HG02623 (cell line): ENCODE data around the gene RASSF5.
"Not testable (repeated sequence)": the region's sequence is repeated elsewhere in the genome, so short reads cannot be mapped to it uniquely, and the experiment has no call there.

ENCODE experiments used
- ATAC-seq: cut with Tn5 transposase; IDR thresholded peaks from one replicate; pipeline ENCODE4 v1.9.1; 2021; ENCODE audit warnings: moderate library complexity; ENCODE audit not compliant: unreplicated experiment

Gene RASSF5

GRCh38 chr1:206476591-206476990 lies 30.7 kb upstream of the RASSF5 start:
- no peak for ATAC-seq

DNA sequence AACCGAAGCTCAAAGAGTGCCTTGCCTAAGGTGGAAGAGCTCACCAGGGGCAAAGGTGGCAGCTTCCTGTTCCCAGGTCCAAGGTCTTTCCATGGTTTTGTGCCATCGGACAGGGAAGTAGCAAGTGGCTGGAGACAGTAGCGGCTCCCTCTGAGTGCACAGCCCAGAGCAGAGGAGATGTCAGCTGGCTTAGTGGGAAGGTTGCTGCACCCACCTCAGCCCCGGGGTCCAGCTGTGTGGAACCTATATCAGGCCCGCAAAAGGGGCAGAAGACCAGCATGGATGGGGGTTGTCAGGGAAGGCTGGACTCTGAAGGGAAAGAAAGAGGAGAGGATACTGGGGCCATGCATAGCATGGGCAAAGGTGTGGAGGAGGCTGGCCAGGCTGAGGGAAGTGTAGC lies 30.2 kb upstream of the RASSF5 start:
- ATAC-seq, result no peak

GRCh38 chr1:206477581-206478380 lies 29.6 kb upstream of the RASSF5 start:
- ATAC-seq, result no peak

DNA sequence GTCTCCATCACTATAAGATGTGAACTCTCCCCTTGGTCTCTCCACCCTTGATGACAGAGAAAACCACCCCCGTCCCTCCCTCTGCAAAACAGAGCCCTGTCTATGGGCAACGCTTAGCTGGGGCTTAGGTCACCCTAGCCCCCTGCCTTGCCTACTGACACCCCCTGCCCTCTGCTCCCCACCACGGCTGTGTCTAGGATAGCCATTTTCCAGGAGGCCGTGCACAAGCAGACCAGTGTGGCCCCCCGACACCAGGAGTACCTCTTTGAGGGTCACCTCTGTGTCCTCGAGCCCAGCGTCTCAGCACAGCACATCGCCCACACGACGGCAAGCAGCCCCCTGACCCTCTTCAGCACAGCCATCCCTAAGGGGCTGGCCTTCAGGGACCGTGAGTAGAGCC lies 28.6 kb upstream of the RASSF5 start:
- ATAC-seq, result no peak

- ATAC-seq, result no peak
These were observed 27.9 kb upstream of the RASSF5 start for GRCh38 chr1:206479183-206480125.

GRCh38 chr1:206480211-206480610 lies 27.1 kb upstream of the RASSF5 start:
- no peak for ATAC-seq

DNA sequence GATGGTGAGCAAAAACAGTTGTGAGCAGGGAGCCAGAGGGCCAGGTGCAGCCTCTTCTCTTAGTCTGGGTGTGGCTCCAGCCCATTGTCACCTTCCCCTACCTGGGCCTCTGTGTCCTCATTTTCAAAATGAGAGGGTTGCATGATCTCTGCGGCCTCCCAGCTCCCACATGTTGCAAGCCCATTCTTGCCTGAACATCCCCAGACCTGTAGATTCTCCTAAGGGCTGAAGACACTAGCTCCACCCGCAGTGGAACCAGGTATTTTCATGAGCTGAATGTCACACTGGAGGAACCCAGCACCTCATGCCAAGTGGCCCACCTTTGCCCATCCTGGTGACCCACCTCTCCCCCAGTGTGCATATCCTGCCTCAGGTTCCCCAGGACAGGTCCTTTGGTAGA lies 24.7 kb upstream of the RASSF5 start:
- no peak for ATAC-seq

DNA sequence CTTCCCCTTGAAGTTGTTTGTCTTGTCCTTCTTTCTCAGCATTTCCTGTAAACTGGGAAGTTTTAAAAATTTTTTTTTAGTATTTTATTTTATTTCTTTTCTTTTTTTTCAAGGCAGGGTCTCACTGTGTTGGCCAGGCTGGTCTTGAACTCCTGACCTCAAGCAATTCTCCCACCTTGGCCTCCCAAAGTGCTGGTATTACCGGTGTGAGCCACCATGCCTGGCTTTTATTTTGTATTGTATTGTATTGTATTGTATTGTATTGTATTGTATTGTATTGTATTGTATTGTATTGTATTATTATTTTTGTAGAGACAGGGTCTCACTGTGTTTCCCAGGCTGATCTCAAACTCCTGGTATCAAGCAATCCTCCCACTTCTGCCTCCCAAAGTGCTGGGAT lies 23.5 kb upstream of the RASSF5 start:
- ATAC-seq, result not testable (repeated sequence)

- no peak for ATAC-seq
These were observed 22.4 kb upstream of the RASSF5 start for GRCh38 chr1:206484901-206485300.

DNA sequence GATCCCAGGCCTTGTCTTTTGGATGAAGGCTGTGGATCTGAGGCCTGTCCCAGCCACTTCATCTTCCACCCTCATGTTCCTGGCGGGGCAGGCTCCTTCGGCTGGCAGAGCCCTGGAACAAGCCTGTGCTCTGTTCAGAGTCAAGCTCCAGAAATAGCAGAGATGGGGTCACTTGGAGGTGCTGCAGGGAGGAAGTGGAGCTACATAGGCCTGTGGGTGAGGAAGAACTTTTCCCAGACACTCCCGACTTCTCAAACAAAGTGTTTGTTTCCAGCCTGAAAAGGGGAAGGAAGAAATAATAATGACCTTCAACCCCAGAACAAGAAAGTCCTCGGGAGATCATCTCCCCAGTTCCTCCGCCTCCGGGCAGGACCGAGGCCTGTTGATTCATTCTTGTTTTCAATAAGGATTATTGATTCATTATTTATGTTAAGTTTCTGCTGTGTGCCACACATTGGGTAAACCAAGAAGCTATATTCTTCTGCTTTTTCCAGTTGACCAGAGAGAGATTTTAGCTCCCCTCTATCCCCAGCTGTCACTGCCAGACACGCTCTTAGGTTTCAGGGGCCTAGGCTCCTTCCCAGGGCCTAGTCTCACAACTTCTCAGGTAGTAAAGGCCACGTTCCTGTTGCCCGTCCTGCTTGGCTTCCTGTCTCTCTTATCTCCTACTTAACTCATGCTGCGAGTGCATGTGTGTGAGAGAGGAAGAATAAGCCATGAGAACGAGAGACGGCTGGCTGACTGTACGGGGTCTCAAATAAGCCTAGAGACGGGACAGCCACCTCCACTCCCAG lies 20.1 kb upstream of the RASSF5 start:
- no peak for ATAC-seq

GRCh38 chr1:206487970-206488369 lies 19.4 kb upstream of the RASSF5 start:
- no peak for ATAC-seq

DNA sequence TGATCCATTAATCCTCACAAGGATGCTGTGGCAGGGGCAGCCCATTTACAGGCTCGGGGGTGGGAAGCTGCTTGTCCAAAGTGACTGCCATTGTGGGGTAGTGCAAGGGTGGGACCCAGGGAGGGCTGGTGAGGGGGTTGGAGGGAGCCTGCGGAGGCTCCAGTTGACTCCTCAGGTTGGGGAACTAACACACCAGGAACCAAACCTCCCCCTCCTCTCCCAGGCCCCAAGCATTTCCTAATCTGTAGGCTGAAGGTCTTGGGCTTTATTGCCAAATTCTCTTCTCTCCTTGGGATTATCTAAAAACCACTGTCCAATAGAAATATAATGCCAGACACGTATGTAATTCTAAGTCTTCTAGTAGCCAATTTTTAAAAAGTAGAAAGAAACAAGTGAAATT lies 18.9 kb upstream of the RASSF5 start:
- no peak for ATAC-seq

DNA sequence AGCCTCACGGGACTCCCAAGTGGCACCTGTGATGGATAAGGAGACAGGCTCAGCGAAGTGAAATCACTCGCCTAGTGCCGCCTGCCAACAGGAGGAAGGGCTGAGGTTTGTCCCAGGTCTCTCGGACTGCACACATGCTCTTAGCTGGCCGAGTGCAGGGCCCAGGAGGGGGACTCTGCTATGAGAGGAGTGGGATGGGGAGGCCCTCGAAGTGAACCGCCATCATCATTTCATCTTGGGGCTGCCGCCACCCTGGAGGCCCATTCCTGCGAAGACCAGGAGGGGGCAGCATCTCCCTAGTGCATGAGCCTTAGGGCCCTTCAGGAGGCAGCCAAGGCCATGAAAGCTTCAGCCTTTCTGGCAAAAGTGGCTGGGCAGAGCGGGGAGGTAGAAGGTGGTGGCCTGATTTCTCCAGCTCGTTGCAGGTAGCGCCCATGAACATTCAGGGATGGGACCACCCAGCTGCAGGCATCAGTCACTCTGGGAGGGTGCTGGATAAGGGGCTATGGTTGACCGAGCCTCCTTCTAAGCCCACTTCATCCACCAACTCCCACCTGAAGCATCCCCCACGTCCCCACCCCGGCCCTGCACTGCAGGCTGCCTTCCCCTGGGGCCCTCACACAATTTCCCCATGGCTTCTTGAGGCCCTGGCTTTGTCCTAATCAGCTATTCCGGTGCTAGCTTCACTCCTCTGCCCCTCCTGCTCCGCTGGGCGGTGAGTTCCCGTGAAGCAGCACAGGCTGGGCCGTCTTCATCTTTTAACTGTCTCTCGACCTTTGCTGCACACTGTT lies 17.2 kb upstream of the RASSF5 start:
- no peak for ATAC-seq

- ATAC-seq, result no peak
These were observed 16.4 kb upstream of the RASSF5 start for GRCh38 chr1:206490771-206491405.

GRCh38 chr1:206491616-206492015 lies 15.7 kb upstream of the RASSF5 start:
- no peak for ATAC-seq

GRCh38 chr1:206492589-206492988 lies 14.7 kb upstream of the RASSF5 start:
- no peak for ATAC-seq

GRCh38 chr1:206493279-206493678 lies 14.1 kb upstream of the RASSF5 start:
- ATAC-seq, result no peak

GRCh38 chr1:206495011-206495461 lies 12.3 kb upstream of the RASSF5 start:
- ATAC-seq, result no peak

DNA sequence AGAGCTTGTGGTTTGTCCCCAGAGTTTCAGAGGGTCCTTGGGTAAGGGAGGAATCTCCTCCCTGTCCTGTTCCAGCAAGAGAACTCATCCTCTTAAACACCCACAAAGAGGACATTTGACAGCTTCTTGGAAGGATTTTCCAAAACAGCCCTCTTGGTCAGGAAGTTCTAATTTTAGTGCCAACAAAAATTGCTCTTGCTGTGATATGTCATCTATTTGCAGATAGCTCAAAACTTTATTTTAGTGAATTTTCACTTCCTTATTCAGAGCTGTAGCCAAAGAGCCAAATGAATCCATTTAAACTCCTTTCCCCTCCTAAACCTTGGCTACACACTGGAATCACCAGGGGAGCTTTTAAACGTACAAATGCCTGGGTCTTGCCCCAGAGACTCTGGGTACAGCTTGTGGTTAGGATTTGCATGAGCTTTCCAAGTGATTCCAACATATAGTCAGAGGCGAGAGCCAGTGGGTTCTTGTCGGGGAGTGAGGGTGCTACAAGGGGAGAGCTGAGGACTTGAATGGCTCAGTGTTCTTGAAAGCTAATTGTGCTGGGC lies 11.8 kb upstream of the RASSF5 start:
- no peak for ATAC-seq
